Muscle of arm (tissue), 12 donors: ENCODE results near the gene COL25A1. TPM values are rescaled to one million over a fixed set of nuclear protein-coding genes. Genes with fewer than 3 reads are reported as not detected.
"Not testable (repeated sequence)": the region's sequence is repeated elsewhere in the genome, so short reads cannot be mapped to it uniquely, and the experiment has no call there.

Source experiments
- DNase-seq: peaks from one replicate; pipeline ENCODE4 v3.0.0-alpha.2; 2013
- polyA plus RNA-seq, 12 donors: library from polyadenylated mRNA; unstranded; fragments of 120-200 nt; gene quantifications; one replicate each; pipeline ENCODE4 v1.2.1, GENCODE V29; 2013; ENCODE audit not compliant: insufficient read length in 12 of 12

Gene COL25A1
- polyA plus RNA-seq, 12 donors, result 3.0 to 14.5 (median 6.1) TPM; not detected in 1

DNA sequence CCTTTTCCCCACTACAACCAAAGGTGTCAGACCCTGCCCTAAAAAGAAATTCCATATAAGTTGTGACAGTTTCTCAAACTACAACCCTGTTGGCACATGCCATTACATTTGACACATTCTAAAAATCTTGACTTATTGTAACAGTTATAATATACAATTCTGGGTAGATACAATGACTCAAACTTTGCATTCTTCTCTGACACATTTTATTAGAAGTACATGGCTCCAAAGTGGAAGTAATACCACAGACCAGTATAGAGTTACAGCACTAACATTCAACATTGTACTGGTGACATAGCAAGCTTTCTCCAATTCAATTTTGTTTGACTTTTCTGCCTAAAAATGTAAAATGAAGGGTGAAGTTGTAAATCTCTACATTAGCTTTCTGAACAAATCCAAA lies 343.0 kb downstream of the COL25A1 start:
- DNase-seq, result no peak

DNA sequence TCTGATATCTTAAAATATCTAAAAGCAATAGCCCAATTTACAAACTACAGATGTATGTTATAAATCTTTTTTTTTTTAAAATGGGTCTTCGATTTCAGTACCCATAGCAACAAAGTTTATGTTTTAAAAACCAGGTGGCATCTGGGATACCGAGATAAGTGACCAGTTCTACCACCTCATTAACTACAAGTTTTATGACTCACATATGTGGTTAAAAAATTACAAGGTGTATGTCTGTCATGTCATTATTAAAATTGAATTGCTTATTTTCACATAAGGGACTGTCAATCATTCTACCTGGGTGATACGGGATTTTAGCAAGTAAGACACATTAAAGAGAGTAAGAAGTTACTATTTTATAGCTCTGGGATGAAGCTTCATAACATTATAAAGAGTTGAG lies 347.6 kb downstream of the COL25A1 start:
- DNase-seq, result no peak

DNA sequence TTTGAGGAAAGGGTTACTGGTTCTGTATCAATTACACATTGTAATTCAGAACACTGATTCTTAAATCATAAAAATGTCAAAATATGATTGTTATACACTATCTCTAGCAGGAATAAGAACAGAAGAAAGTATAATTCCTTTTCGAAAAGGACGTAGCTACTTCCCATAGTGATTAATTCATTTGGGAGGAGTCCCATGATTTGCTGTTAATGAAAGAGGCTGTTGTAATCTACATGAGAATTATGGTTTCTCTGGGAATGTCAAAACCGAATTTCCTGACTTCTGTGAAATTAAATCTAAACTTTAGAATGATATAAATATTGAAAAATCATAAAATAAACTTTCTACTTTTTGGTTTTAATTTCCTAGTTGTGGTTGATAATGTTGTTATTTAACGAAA lies 348.5 kb downstream of the COL25A1 start:
- DNase-seq, result no peak

DNA sequence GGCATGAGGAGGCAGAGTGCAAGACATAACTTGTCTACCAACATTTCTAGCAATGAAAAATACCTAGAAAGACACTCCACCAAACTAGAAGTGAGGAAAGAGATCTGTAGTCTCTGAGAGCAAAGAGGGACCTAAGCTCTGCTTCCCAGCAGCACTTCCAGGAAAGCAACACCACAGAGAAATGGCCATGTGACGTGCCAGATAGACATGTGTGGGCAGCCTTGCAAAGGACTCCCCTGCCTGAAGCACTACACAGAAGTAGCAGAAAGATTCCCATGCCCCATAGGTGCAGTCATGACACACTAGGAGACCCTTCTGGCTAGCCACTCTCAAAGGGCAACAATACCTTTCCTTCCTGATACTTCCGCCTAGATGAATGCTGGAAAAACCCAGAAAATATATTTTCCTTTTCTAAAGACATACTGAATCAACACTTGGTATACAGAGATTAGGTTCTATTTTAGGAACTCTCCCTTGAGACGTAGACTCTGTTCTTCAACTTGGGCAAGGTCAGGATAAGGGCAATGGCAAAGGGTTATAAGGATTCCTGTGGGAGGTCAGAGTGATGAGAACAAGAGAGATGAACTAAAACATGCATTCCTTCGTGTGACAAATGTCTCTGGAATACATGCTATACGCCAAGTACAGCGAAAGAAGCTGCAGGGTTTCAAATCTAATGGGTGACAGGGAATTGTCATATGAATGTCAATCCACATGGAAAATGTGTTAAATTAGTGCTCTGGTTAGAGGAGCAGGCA lies 352.1 kb downstream of the COL25A1 start:
- DNase-seq, result no peak

DNA sequence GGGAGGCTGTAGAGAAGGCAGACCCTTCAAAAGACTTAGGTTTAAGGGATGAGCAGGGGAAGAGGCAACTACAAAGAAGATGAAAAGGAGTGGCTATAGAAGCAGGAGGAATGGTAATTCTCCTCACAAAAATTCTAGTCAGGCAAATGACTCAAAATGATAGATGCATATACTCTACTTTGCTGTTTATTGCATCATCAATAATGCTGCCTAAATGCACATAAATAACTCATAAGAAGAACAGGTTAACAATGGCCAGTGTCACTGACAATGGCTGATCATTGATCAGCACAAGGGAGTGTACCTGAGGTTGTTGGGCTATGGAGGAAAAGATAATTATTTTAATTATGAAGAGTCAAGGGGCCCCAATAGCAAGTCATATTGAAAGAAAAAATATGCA lies 354.9 kb downstream of the COL25A1 start:
- no peak for DNase-seq

DNA sequence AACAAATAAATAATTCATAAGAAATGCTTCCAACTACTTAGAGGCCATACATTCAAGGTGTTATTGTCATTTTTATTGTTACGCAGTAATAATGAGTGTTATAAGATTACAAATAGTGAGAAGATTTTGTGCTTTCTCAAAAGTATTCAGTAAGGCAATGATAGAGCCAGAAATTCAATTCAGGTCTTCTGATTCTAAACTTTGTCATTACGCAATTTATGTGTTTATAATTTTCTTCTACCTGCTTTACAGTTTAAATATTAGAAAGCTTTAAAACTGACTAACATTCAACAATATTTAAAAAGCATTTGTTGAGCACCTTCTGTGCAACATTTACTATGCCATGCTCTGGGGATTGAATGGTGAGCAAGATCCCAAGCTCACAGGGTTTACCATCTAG lies 356.2 kb downstream of the COL25A1 start:
- DNase-seq, result no peak

DNA sequence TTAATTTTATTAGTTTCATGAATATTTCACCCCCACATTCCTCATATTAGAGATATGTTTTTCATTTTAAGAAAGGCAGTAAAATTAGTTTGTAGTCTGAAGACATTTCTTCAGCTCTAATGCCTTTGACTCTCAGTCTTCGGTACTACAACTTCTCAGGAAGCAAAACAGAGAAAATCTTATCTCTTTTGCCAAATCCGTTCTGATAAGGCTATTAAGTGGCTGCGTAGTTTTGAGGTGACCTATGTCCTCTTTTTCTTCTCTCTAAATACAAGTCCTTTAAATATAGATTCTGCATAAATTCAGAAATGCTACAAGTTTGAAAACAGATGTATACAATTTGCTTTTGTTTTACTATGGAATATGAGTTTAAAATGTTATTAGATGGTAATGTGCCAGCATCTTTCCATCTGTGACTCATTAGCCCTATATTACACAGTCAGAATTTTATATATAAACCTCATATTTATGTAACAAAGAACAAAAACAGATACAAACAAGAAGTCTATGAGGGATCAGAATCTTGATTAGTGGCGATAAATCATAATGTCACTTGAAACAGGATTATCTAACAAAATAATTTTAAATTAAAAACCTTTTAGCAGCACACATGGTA lies 358.4 kb downstream of the COL25A1 start:
- peak; percentile 42 for DNase-seq

DNA sequence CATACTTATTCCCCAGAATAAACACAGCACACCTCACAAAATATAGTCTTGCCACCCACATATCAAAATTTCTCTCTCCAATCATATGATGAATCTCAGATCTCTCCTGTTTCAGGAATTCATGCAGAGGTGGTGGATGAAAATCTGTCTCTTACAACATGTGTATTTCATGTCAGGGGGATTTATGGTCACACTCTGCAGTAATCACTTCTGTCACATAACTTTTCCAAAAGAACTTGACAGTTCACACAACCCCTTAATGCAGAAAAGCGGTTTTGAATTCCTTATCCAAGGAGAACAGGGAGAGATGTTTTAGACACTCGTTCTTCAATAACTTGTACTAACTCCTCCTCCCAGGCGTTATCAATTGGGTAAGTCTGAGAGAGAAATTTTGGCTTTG lies 359.1 kb downstream of the COL25A1 start:
- DNase-seq, result no peak

DNA sequence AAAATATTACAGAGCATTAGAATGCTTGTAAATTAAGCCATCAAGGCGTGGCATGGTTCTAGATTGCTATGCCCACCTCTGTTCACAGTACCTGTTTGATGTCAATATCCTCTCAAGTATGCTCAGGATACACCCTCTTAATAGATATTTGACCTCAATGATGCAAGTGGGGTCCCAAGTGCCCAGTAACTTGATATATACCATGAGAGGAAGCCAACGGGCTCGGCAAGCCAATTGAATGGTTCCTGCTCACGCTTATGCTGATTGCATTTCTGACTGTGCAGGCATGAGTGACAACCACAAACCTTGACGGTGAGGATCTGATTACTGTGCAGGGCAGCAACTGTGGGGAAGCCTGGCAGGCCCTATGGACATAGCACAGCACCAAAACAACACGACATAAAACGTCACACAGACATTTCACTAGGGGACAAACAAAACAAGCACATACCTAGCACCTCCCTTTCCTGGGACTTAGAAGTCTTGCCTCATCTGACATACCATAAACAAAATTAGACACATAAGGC lies 360.5 kb downstream of the COL25A1 start:
- DNase-seq, result no peak

DNA sequence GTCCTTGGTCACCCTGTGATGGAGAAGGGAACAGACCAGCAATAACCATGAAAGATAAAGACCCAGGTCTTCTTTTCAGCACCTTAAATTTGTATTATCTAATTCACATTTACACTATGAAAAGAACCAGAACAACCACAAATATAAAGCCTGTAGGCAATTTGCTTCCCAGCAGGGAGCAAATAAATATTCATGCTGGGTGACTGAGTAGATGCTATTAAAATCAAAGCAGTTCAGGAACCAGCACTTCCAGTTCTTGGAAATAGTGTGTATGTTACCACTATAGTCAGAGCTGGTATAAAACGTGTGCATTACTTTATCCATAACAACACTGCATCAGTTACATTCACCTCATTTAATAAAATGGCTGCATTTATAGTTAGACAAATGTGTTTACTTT lies 361.8 kb downstream of the COL25A1 start:
- DNase-seq, result no peak

DNA sequence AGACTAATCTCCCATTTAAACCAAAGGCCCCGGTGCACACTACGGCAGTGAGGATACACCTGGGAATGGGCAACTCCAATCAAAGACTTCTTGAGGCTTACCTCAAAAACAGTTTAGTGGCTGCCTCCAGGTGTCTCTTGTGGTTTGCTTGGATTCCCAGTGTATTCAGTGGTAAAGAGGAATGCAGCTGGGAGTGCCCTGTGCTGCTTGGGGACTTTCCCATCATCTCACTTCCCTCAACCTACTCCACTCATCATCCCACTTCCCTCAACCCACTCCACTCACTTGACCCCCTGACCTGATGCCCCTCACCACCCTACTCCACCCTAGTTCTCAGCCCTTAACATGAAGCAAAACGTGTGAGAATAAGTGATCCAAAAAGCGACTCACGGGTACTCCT lies 362.3 kb downstream of the COL25A1 start:
- DNase-seq, result no peak

DNA sequence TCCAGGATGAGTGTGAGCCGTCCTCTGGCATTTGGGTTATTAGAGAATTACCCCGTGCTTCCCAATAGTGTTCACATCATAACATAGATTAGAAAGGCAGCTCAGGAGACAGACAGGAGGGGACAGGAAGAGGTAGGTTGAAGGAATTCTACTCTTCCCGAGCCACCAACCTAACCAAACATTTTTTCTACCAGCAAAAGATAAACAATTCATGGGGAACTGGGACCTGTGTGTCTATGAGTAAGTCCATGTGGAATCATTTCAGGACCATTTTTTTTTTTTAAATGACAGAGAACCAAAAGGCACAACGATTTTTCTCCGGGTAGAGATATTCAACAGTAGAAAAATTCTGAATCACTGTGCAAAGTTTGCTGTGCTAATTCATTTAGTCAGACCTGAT lies 365.4 kb downstream of the COL25A1 start:
- no peak for DNase-seq

DNA sequence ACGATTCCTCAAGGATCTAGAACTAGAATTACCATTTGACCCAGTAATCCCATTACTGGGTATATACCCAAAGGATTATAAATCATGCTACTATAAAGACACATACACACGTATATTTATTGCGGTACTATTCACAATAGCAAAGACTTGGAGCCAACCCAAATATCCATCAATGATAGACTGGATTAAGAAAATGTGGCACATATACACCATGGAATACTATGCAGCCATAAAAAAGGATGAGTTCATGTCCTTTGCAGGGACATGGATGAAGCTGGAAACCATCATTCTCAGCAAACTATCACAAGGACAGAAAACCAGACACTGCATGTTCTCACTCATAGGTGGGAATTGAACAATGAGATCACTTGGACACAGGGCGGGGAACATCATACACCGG lies 368.5 kb downstream of the COL25A1 start:
- DNase-seq, result not testable (repeated sequence)

DNA sequence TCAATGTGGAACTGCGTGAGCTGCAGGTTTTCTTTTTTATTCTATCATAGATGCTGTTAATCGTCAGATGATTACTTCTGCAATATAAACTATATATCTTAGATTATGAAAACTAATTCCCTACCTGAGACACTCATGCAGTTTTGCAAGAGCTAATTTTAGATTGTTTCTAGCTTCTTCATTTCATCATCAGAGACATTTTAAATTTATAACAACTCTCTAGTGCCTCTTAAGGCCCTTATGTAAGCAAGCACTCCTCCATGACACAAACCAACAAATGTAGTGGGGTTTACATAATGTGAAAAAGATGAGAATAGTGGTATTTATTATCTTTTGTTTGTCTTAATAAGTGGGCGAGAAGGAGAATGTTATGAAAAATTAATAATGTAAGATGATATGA lies 369.4 kb downstream of the COL25A1 start:
- no peak for DNase-seq

DNA sequence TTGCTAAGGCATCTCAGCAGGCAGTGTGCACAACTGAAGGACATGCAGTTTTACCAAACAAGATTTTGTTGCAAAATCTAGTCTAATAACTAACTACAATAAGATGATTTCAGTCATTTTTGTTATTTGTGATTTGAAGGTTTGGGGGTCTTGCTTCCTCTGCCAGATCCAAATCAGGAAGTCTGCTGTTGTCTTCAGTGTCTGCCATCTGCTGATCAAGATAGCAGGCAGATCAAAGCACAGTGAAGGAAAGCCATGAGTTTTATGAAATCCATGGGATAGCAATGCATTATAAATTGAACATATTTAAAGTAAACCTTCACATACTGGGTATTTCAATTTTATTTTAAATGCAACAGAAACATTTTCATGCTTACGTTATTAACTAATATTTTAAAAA lies 370.5 kb downstream of the COL25A1 start:
- DNase-seq, result no peak

DNA sequence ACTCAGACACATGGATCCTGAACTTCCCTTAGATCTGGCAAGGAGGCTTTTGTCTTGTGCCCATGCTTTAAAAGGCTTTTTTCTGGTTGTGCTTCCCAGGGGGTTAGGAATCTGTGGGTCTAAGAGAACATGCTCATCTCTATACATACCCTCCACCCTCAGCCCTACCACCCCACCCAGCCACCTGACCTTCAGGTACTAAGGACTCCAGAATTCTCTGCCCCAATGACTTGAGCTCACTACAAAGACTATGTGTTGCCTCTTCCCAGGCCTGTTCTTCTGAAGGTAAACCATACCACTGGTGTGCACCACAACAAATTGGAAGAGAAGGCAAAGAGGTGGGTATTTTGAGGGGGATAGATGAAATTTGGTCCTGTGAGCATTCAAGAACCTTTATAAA lies 372.3 kb downstream of the COL25A1 start:
- DNase-seq, result no peak

DNA sequence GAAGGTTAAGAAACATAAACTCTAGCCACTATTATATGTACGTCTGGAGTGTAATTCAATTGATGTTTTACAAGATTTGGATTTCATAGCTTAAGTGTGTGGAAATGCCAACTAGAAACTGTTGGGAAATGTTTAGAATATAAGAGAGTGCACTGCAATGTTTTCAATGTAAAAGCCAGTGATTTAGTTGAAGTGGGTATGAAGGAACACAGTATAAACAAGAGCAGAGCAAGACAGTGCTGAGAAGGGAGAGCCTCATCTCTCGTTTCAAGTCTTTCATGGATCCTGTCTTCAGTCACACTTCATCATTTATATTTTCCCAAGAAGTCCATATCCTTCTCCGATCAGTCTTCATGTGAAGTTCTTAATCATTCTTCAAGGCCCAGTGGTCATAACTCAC lies 375.7 kb downstream of the COL25A1 start:
- DNase-seq, result no peak

DNA sequence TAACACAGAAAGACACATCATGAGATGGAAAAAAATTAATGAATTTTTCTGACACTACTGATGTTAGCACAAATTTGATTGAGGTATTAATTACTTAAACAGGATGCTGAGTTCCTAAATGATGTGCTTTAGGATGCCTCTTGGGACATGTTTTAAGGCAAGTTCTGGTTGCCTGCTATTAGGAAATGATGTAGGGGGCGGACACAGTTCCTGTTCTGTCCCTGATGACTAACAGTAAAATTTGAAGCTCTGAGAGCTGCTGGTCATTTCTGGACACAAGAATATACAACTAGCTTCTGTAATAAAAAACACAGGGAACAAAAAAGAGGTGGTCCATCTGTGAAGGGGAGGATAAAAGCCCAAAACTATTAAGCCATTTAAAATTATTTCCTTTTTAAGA lies 376.4 kb downstream of the COL25A1 start:
- no peak for DNase-seq

DNA sequence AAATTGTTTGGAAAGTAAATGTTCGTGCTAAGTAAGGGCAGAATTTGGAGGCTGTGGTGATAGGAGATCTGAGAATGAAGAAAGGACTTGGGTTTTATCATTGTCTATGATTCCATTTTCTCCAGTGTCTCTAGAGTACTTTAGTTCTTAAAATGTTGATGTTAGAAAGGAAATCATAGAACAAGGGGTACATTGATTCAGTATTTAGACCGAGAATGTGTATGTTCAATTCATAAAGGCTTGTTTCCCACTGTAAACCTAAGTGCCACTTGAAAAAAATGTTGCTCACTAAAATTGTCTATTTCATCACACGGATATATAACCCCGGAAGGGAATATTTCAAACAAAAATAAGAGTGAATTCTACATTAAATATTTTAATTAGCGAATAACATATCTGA lies 380.3 kb downstream of the COL25A1 start:
- no peak for DNase-seq

DNA sequence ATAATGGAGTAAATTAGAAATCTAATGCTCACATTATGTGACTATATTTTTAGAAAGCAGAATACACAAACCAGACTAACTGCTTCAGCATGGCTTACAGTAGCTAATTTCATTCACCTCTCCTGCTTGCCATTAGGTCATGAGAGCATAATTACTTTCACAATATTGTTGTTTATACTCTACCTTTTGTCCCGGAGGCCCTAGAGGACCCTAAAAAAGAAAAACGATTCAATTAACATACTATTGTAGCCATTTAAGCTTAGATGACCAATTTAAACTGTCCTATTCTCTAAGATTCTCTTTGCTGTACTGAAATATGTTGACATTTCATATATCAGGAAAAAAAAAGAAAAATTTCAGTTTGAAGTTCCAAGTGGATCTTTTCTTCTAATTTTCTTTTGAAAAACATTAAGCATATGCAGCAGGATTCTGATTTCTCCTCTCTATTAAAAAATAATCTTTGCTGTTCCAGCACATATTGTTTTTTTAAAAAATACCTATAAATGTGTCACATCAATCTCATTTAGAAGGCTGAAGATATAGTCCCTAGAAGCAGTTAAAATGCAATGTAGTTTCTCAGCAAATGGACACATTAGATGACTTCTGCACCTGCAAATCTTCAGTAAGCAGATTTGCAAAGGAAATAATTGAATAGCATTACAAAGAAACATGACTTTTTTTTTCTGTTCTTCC lies 381.9 kb downstream of the COL25A1 start:
- DNase-seq, result no peak

DNA sequence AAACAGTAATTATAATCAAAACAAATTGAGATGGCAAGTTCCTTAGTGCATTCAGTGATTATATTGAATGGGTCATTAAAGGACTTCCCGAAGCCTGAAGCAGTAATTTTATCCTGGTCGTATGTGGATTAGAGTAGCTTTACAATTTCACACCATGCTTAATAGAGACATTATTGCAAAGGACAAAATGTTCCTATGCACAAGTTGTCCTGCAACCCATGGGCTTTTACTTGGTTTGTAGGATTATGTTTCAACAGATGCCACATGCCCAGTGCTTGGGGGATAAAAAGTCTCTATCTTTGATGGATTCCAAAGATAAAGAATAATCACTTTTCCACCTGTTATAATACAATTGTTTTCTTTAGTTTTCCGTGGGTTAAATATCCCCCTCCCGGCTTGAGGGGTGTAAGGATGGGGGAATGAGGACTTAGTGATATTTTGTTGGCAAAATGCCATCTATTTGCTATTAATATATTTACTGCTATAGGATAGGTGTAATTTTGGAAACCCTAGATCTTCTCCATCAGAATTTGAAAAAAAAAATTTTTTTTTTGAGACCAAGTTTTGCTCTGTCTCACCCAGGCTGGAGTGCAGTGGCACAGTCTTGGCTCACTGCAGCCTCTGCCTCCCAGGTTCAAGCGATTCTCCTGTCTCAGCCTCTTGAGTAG lies 383.1 kb downstream of the COL25A1 start:
- DNase-seq, result no peak

DNA sequence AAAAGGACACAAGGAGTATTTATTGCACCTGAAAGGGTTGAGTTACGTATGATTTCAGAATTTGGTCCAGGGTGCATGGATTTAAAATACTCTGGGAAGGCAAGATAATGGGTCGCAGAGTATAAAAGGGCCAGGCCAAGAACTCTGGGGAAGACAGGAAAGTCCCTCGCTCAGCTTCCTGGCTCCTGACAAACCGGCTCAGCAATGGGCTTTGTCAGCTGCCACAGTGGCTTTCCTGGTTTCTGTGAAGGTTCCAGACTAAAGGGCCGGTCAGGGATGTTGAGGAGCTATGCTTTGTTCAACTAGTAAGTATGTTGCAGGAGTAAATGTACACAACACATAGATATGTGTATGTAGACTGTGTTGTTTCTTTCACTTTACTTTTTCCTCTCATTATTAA lies 385.2 kb downstream of the COL25A1 start:
- DNase-seq, result no peak
